ENCODE measurements around the gene PRSS22. TPM values are rescaled to one million over a fixed set of nuclear protein-coding genes. Genes with fewer than 3 reads are reported as not detected.

Gene PRSS22
- total and polyA plus RNA-seq, 2 experiments from 2014 or later: 1.3 to 2.0 TPM

GRCh38 chr16:2866431-2866830 lies 8.5 kb upstream of the PRSS22 start (continued):
- TF ChIP-seq REST (IDR thresholded peaks at IDR 0.05; ENCODE audit: unreplicated experiment): no peak

GRCh38 chr16:2865651-2866050 lies 7.7 kb upstream of the PRSS22 start:
- no peaks in the 10 kb centered on the region for H3K79me2 ChIP-seq (replicated peaks; ENCODE audit: insufficient read depth)
- H3K27me3 ChIP-seq (ENCODE audit: insufficient read depth): peaks cover 52% of the 10 kb centered on the region
- no peaks in the 10 kb centered on the region; the same call in 1 of the 2 replicates for H3K9me2 ChIP-seq (ENCODE audit: insufficient read depth)
- H3K27me3 Mint-ChIP-seq (ENCODE audit: insufficient read depth, low read depth, poor library complexity): peaks cover 25% of the 10 kb centered on the region
- H3K4me3 ChIP-seq: no peak overlapping the region
- no peak overlapping the region for H3K27ac ChIP-seq (ENCODE audit: low read depth)
- H3K9me3 Mint-ChIP-seq: peaks cover 6% of the 10 kb centered on the region
- H3K27ac Mint-ChIP-seq: no peak overlapping the region
- ATAC-seq (no peak), DNase-seq (ENCODE audit: low spot score) (no peak)
- peaks cover 5% of the 10 kb centered on the region; the same call in 1 of the 2 replicates for H3K4me1 ChIP-seq (ENCODE audit: insufficient read depth)
- no peaks in the 10 kb centered on the region for H3K4me1 Mint-ChIP-seq
- H3F3A ChIP-seq (replicated peaks; ENCODE audit: low read depth): no peaks in the 10 kb centered on the region
- H4K20me1 ChIP-seq (replicated peaks; ENCODE audit: insufficient read depth): no peaks in the 10 kb centered on the region
- H3K36me3 Mint-ChIP-seq (ENCODE audit: low read depth): 0 out of 3 replicates have a peak, but pooled peaks cover 4% of the 10 kb centered on the region
- no peak overlapping the region for H3K4me3 Mint-ChIP-seq
- no peaks in the 10 kb centered on the region for H3K36me3 ChIP-seq (ENCODE audit: insufficient read depth)
- H2AFZ ChIP-seq: no peak overlapping the region
- H3K4me2 ChIP-seq: no peak overlapping the region
- no peak for TF ChIP-seq REST (IDR thresholded peaks at IDR 0.05; ENCODE audit: unreplicated experiment)
- TF ChIP-seq CTCF (conservative IDR thresholded peaks at IDR 0.05; ENCODE audit: low read depth in 2 of 2): no peak
- no peak for TF ChIP-seq NANOG (IDR thresholded peaks at IDR 0.05; ENCODE audit: borderline replicate concordance)
- no peak for TF ChIP-seq JUNB (IDR thresholded peaks at IDR 0.05; ENCODE audit: unreplicated experiment)
- no peak for TF ChIP-seq STAT1 (IDR thresholded peaks at IDR 0.05; ENCODE audit: unreplicated experiment)
- no peak for TF ChIP-seq ZNF114 (CRISPR knock-in tag; IDR thresholded peaks at IDR 0.05)
- no peak for TF ChIP-seq EZH2 (IDR thresholded peaks at IDR 0.05; ENCODE audit: low read depth, unreplicated experiment)
- TF ChIP-seq EZH2phosphoT487 (IDR thresholded peaks at IDR 0.05; ENCODE audit: unreplicated experiment): no peak
- no peak for TF ChIP-seq ZNF462 (CRISPR knock-in tag; IDR thresholded peaks at IDR 0.05)
- no peak for TF ChIP-seq POLR2AphosphoS5 (IDR thresholded peaks at IDR 0.05; ENCODE audit: low read depth)

Data from GM23338 (cell line).